IPS-20b (cell line): ENCODE measurements around the gene TMCO4.
"Not testable (repeated sequence)": the region's sequence is repeated elsewhere in the genome, so short reads cannot be mapped to it uniquely, and the experiment has no call there.

Experiments used
- H3K27ac ChIP-seq: one replicate; pipeline ENCODE4 v1.5.1; 2013; ENCODE audit warnings: low read length
- H3K27me3 ChIP-seq: 2 replicates; pipeline ENCODE4 v1.6.1; 2013; ENCODE audit warnings: mild to moderate bottlenecking, low read length, inconsistent platforms; ENCODE audit not compliant: insufficient read depth
- H3K36me3 ChIP-seq: 2 replicates; pipeline ENCODE4 v1.6.1; 2013; ENCODE audit warnings: low read depth, mild to moderate bottlenecking, inconsistent platforms, low read length, moderate library complexity; ENCODE audit not compliant: insufficient read depth
- H3K4me1 ChIP-seq: 2 replicates; pipeline ENCODE4 v1.6.1; 2013; ENCODE audit warnings: mild to moderate bottlenecking, control low read depth, inconsistent platforms, low read length, moderate library complexity; ENCODE audit not compliant: insufficient read depth
- H3K4me3 ChIP-seq: 2 replicates; pipeline ENCODE4 v1.5.1; 2013; ENCODE audit warnings: mild to moderate bottlenecking, low read length, inconsistent platforms
- H3K9ac ChIP-seq: 2 replicates; pipeline ENCODE4 v1.6.1; 2013; ENCODE audit warnings: low read depth, mild to moderate bottlenecking, inconsistent platforms, low read length, moderate library complexity
- H3K9me3 ChIP-seq: 2 replicates; pipeline ENCODE4 v1.6.1; 2013; ENCODE audit warnings: mild to moderate bottlenecking, low read depth, low read length, inconsistent platforms; ENCODE audit not compliant: insufficient read depth

TMCO4 gene

DNA sequence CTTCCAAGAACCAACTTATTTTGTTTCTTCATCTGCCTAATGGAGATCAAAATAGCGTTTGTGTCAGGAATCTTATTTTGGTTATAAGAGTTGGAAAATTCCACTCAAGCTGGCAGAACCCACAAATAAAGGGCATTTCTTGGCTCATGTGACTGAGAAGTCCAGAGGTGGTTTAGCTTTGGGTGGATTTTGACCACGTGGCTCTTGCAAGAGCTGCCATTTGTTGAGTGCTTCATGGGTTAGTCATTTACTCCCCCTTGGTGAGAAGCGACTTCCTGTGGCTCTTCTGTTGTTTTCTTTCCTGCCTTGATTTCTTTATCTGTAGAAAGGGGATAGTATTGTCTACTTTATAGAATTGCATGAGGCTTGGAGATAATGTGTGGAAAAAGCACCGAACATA, 24.8 kb upstream of the TMCO4 start:
- H3K4me1 ChIP-seq: no peaks in the 10 kb centered on the region
- H3K4me3 ChIP-seq: no peak overlapping the region
- H3K36me3 ChIP-seq: no peaks in the 10 kb centered on the region
- H3K9ac ChIP-seq: no peak overlapping the region
- H3K27me3 ChIP-seq: peaks cover 5% of the 10 kb centered on the region; the same call in 1 of the 2 replicates
- no peak overlapping the region for H3K27ac ChIP-seq
- no peaks in the 10 kb centered on the region for H3K9me3 ChIP-seq

DNA sequence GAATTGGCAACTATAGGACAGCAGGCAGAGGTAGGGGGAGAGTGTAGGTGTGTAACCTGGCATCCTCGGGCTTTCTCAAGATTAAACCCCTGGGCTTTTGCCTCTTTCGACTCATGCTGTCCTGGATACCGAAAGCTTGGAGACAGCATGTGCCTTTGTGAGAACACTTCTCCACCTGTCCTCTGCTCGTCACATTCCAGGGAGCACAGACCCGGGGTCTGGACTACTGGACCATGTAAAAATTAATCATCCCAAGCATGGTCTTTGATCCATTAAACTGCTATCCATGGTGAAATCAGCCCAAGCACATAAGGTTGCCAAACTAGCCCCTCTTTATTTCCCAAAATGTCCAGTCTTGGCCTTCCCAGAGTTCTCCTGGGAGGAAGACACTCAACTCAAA, 24.3 kb upstream of the TMCO4 start:
- Histone ChIP-seq H3K27me3 (peaks cover 5% of the 10 kb centered on the region; the same call in 1 of the 2 replicates), H3K4me3 (no peak overlapping the region), H3K4me1 (no peaks in the 10 kb centered on the region), H3K9me3 (no peaks in the 10 kb centered on the region), H3K27ac (no peak overlapping the region), H3K36me3 (no peaks in the 10 kb centered on the region), H3K9ac (no peak overlapping the region)

GRCh38 chr1:19819701-19820100, 20.0 kb upstream of the TMCO4 start:
- no peak overlapping the region for H3K9ac ChIP-seq
- H3K4me1 ChIP-seq: peaks cover 19% of the 10 kb centered on the region
- no peak overlapping the region for H3K4me3 ChIP-seq
- no peaks in the 10 kb centered on the region for H3K9me3 ChIP-seq
- peaks cover under 1% of the 10 kb centered on the region; the same call in 1 of the 2 replicates for H3K27me3 ChIP-seq
- H3K36me3 ChIP-seq: no peaks in the 10 kb centered on the region
- no peak overlapping the region for H3K27ac ChIP-seq

DNA sequence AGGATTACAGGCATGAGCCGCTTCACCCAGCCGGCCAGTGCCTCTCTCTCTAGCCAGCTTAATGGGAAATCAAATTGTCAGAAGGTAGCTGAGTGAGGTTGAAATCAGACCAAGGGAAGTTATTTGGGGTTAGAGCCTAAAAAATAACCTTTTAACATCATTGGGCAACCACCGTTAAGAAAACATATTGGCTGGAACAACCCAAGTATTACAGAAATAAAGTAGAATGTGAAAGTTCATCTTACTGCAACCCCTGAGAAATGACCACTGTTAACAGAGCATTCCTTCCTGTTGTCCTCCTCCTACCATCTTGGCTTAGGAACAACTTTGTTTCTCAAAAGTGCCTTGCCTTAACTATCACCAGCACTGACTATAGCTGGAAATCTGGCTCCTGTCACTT, 18.6 kb upstream of the TMCO4 start:
- H3K27me3 ChIP-seq: no peaks in the 10 kb centered on the region
- no peaks in the 10 kb centered on the region for H3K9me3 ChIP-seq
- no peaks in the 10 kb centered on the region for H3K36me3 ChIP-seq
- H3K4me1 ChIP-seq: peaks cover 19% of the 10 kb centered on the region
- H3K4me3 ChIP-seq: no peak overlapping the region
- no peak overlapping the region for H3K9ac ChIP-seq
- no peak overlapping the region for H3K27ac ChIP-seq

- no peaks in the 10 kb centered on the region for H3K36me3 ChIP-seq
- no peak overlapping the region for H3K27ac ChIP-seq
- no peaks in the 10 kb centered on the region for H3K27me3 ChIP-seq
- H3K4me1 ChIP-seq: peaks cover 19% of the 10 kb centered on the region
- 0 out of 2 replicates have a peak overlapping the region, but pooled peaks have one; percentile 10 for H3K9ac ChIP-seq
- H3K4me3 ChIP-seq: peak overlapping the region; percentile 20; the same call in 1 of the 2 replicates
- no peaks in the 10 kb centered on the region for H3K9me3 ChIP-seq
Observed at GRCh38 chr1:19817160-19817559, 17.4 kb upstream of the TMCO4 start.

DNA sequence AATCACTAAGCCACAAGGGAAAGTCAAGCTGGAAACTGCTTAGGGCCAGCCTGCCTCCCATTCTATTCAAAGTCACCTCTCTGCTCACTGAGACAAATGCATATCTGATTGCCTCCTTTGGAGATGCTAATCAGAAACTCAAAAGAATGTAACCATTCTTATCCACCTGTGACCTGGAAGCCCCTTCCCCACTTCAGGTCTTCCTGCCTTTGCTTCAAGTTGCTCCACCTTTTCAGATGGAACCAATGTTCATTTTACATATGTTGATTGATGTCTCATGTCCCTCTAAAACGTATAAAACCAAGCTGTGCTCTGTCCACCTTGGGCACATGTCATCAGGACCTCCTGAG, 17.0 kb upstream of the TMCO4 start:
- H3K9me3 ChIP-seq, H3K36me3 ChIP-seq, H3K27ac ChIP-seq, H3K27me3 ChIP-seq: not testable (repeated sequence)
- Histone ChIP-seq H3K4me1 (peaks cover 19% of the 10 kb centered on the region), H3K9ac (peak overlapping the region; percentile 57; the same call in 1 of the 2 replicates), H3K4me3 (peak overlapping the region; percentile 29; the same call in 1 of the 2 replicates)

DNA sequence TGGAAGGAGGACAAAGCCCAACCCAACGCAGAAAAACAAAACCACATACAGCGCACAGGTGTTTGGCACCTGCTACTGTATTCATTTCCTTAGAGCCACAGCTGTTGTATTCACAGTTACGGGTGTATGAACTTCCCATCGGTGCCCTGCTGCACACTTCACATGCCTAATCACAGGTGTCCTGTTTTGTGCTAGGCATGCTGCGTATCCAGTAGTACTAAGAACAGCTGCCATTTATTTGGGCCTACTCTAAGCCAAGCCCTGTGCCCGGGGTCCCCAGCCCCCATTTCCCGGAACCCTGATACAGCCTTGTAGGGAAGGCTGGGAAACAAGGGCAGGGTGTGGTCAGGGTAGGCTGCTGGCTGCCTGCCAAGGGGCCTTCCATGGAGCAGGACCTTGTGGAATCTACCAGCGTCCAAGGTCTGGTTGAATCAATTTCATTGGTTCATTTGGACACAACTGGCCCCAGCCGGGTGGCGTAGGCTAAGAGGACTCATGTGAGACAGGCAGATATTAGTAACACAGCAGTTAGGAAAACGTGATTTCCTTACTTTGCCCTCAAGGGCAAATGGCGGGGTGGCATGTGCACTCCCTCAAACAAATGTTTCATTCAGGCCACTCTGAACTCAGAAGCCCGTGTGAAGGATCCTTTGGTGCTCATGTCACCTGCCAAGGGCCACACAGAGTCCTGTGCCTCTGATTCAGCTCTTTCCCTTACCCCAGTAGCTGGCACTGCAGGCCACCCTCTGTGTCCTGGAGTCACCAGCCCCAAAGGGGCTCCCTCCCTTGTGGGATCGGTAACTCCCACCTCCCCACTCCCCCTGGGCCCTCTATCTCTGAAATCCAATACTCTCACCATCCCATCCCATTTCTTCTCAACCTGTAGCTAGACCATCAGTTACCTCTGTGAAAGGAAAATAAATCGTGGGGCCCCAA, 16.4 kb upstream of the TMCO4 start:
- no peaks in the 10 kb centered on the region for H3K27me3 ChIP-seq
- peaks cover 19% of the 10 kb centered on the region for H3K4me1 ChIP-seq
- peak overlapping the region; percentile 29; the same call in 1 of the 2 replicates for H3K4me3 ChIP-seq
- H3K9ac ChIP-seq: peak overlapping the region; percentile 57; the same call in 1 of the 2 replicates
- no peaks in the 10 kb centered on the region for H3K36me3 ChIP-seq
- no peaks in the 10 kb centered on the region for H3K9me3 ChIP-seq
- no peak overlapping the region for H3K27ac ChIP-seq

DNA sequence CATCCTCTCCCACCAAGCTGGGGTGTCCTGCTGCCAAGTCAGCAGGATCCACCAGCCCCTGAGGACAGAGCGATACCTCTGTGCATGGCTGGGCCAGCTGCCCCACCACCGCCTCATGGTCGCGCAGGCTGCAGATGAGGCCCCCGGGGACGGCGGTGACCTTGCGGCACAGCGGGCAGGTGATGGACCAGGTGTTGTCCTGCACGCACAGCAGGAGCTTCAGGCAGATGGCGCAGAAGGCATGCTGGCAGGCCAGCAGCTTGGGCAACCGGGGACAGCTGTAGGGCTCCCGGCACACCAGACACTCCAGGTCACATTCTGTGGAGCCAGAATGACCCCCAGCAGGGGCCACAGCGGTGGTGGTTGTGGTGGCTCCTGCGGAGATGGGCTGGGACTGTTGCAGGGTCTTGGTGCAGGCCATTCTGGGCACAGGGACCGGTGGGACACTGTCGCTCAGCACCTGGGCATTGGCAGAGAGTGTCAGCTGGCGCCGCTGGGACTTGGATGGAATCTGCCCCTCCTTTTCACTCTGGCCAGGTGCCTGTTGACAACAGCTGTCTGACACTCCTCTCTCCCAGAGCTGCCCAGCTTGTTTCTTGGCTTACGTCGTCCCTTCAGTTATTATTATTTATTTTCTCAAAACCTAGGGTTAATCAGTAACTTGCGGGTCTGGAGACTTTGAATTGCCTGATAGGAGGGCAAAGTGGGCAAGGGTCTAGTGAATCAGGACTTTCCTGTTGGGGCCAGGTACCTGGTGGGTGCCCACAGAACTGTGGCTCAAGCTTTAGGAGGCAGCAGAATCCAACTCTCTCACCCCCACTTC, 15.2 kb upstream of the TMCO4 start, which contains the start of gene RNF186:
Gene RNF186 (minus strand): TSS at position 603 of the 823 bp plus-strand sequence. CDS start 182 bp downstream, at position 421.
- Histone ChIP-seq H3K27me3 (no peaks in the 10 kb centered on the region), H3K9ac (peak within 1 kb of the TSS; percentile 57; the same call in 1 of the 2 replicates), H3K9me3 (no peaks in the 10 kb centered on the region), H3K4me1 (peaks cover 19% of the 10 kb centered on the region), H3K27ac (no peak within 1 kb of the TSS), H3K36me3 (no peaks in the 10 kb centered on the region), H3K4me3 (peak within 1 kb of the TSS; percentile 29; the same call in 1 of the 2 replicates)

DNA sequence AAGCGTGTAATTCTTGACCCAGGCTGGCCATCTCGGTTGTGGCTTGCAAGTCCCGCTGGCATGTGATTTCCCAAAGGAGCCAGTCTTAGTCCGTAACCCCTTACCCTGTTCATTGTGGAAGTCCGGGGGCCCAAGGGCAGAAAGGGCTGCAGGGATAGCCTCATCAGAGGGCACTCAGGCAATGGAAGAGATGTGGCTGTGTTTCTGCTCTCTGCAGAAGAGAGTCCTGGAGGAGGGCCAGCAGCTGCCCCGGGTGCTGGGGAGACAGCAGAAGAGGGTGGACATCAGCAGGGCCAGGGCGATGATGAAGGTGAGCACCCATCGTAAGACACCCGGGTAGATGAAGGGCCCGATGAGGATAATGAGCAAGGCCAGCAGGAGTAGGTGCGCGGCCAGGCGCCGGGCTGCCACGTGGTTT, 14.5 kb upstream of the TMCO4 start:
- no peaks in the 10 kb centered on the region for H3K27me3 ChIP-seq
- H3K27ac ChIP-seq: no peak overlapping the region
- no peak overlapping the region for H3K9ac ChIP-seq
- no peaks in the 10 kb centered on the region for H3K9me3 ChIP-seq
- H3K36me3 ChIP-seq: no peaks in the 10 kb centered on the region
- no peak overlapping the region for H3K4me3 ChIP-seq
- H3K4me1 ChIP-seq: peaks cover 19% of the 10 kb centered on the region

DNA sequence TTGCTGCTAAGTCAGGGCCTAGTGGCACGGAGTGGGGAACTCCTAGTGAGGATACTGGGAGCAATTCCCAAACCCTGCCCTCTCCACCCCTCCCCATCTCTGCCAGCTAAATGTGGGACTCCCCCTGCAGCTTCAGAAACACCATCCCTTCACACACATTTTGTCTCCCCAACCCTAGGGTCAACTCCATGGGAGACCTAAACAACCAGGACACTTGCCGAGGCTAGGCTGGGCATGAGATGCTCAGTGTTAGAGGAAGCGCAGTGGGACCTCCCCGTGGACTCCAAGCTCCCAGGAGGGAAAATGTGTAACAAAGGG, 13.9 kb upstream of the TMCO4 start:
- Histone ChIP-seq H3K36me3 (no peaks in the 10 kb centered on the region), H3K27me3 (no peaks in the 10 kb centered on the region)

DNA sequence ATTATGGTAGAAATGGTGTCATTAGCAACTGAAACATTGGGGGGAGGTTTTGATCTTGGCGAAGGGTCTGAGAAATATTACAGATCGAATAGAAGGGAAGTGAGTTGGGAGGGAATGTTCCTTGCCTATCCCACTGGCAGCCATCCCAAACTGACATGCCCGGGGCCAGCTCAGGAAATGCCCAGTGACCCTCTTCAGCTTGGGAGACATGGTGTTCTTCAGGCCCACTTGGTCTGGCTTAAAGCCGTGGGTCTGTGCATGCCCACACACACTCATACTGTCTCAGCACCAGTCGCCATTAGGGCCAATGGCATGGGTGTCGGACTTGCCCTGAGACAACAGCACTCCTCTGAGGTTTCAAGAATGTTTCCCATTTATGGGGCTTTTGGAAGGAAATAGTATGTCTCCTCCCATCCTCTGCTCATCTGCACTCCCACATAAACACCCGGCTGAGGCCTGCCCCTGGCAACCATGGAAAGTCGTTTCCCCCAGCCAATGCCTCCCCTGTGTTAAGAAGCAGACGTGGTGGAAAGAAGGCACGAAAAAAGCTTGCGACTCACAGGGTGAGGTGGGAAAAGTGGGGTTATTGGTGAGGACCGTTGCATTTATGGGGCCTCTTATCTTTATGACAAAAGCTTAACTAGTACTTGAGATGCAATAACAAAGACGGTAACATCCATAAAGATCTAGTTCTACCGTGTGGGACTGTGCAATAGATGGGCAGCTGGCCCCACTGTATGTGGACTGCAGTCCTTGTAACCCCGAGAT, 13.3 kb upstream of the TMCO4 start:
- H3K9ac ChIP-seq: no peak overlapping the region
- H3K4me1 ChIP-seq: peaks cover 19% of the 10 kb centered on the region
- H3K4me3 ChIP-seq: no peak overlapping the region
- no peaks in the 10 kb centered on the region for H3K36me3 ChIP-seq
- no peaks in the 10 kb centered on the region for H3K9me3 ChIP-seq
- H3K27me3 ChIP-seq: no peaks in the 10 kb centered on the region
- H3K27ac ChIP-seq: no peak overlapping the region

More for the DNA sequence above, 13.9 kb upstream of the TMCO4 start:
- Histone ChIP-seq H3K4me1 (peaks cover 19% of the 10 kb centered on the region), H3K9me3 (no peaks in the 10 kb centered on the region), H3K9ac (no peak overlapping the region), H3K4me3 (no peak overlapping the region), H3K27ac (no peak overlapping the region)
